ENCODE data around the gene UNC13C.

- TF ChIP-seq CTCF (IDR thresholded peaks at IDR 0.05) (no peak), EP300 (IDR thresholded peaks at IDR 0.05) (no peak)
Observed at GRCh38 chr15:54618120-54618519, 639.9 kb downstream of the UNC13C start.

All from tibial nerve (tissue), 4 donors.